ENCODE data around the gene GMDS. TPM values are rescaled to one million over a fixed set of nuclear protein-coding genes. Genes with fewer than 3 reads are reported as not detected.

GMDS gene
- total and polyA plus RNA-seq, 2 donors (not counting 1 experiment from before 2014, with no cell fraction given) = 11.5 to 16.4 TPM

DNA sequence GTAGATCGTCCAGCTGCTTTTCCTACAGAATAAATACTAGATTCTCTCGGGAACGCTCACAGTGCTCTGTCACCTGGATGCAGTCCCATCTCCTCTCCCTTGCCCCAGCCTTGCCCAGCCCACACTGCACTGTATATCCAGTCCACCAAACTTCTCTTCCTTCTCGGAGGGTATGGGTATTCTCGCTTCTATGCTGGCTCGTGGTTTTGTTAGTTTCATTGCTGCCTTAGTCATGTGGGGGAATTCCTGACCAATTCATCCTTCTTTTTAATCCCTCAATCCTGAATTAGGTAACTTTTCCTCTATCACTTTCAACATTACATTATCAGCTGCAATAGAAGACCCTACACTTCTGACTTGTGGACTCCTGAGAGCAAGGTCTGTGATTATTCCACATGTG lies 252.4 kb downstream of the GMDS start:
- intact Hi-C loops (cut with micrococcal nuclease) = no loop called here
- no peak overlapping the region for H3K4me2 ChIP-seq (replicated peaks; ENCODE audit: low read depth, low read length, poor library complexity, severe bottlenecking)
- DNase-seq (no peak), ATAC-seq (ENCODE audit: low read depth) (no peak)
- no peaks in the 10 kb centered on the region for H3K36me3 ChIP-seq (replicated peaks in 1 of 2; ENCODE audit: control extremely low read depth in 1 of 2, control insufficient read depth in 1 of 2, extremely low read depth in 1 of 2, insufficient read depth in 2 of 2, low read length in 1 of 2)
- no peaks in the 10 kb centered on the region for H4K20me1 ChIP-seq (ENCODE audit: control insufficient read depth, insufficient read depth, low read length, poor library complexity, severe bottlenecking)
- H3K4me3 ChIP-seq (ENCODE audit: control extremely low read depth in 1 of 5, extremely low read depth in 1 of 5, insufficient read depth in 1 of 5, low read depth in 2 of 5, low read length in 4 of 5) = no peak overlapping the region
- no peak overlapping the region for H3K9ac ChIP-seq (ENCODE audit: low read length)
- H3K4me1 ChIP-seq (ENCODE audit: control insufficient read depth in 2 of 2, insufficient read depth in 2 of 2, low read length in 2 of 2) = no peaks in the 10 kb centered on the region
- H3K79me2 ChIP-seq (ENCODE audit: control insufficient read depth, insufficient read depth, low read length) = no peaks in the 10 kb centered on the region
- H3K9me3 ChIP-seq (ENCODE audit: control extremely low read depth in 1 of 3, control insufficient read depth in 2 of 3, insufficient read depth in 1 of 3, low read length in 2 of 3) = peaks cover 0 to 5% (median 0%) of the 10 kb centered on the region in 3 donors
- H3K27ac Mint-ChIP-seq = no peak overlapping the region
- POLR2A ChIA-PET = no interaction called here
- no peak overlapping the region for H3K27ac ChIP-seq (ENCODE audit: low read length in 2 of 2)
- H3K27me3 Mint-ChIP-seq = no peaks in the 10 kb centered on the region
- 95% methylated on average over 3 of the region's 6 CpGs for WGBS (ENCODE audit: insufficient coverage)
- no peaks in the 10 kb centered on the region for H3K9me3 Mint-ChIP-seq (ENCODE audit: insufficient read depth)
- no peaks in the 10 kb centered on the region for H3K27me3 ChIP-seq (replicated peaks in 1 of 4; ENCODE audit: control extremely low read depth in 1 of 4, control insufficient read depth in 3 of 4, insufficient read depth in 4 of 4, low read length in 3 of 4)
- H3K4me1 Mint-ChIP-seq = no peaks in the 10 kb centered on the region
- no peak overlapping the region for H2AFZ ChIP-seq (ENCODE audit: insufficient read depth, low read depth, low read length, poor library complexity, severe bottlenecking)
- TF ChIP-seq EZH2 (IDR thresholded peaks at IDR 0.05; ENCODE audit: borderline replicate concordance, insufficient read depth, low read depth, low read length, poor library complexity, severe bottlenecking) (no peak), CTCF (IDR thresholded peaks at IDR 0.05) (no peak)
- CTCF ChIA-PET = no interaction called here
- no peak overlapping the region for H3K4me3 Mint-ChIP-seq

- no peak for ATAC-seq (ENCODE audit: low read depth)
- Histone ChIP-seq H3K4me2 (replicated peaks; ENCODE audit: low read depth, low read length, poor library complexity, severe bottlenecking) (no peak overlapping the region), H3K36me3 (replicated peaks in 1 of 2; ENCODE audit: control extremely low read depth in 1 of 2, control insufficient read depth in 1 of 2, extremely low read depth in 1 of 2, insufficient read depth in 2 of 2, low read length in 1 of 2) (no peaks in the 10 kb centered on the region), H3K79me2 (ENCODE audit: control insufficient read depth, insufficient read depth, low read length) (no peaks in the 10 kb centered on the region), H3K9me3 (ENCODE audit: control extremely low read depth in 1 of 3, control insufficient read depth in 2 of 3, insufficient read depth in 1 of 3, low read length in 2 of 3) (no peaks in the 10 kb centered on the region), H3K9ac (ENCODE audit: low read length) (no peak overlapping the region), H3K27ac (ENCODE audit: low read length in 2 of 2) (no peak overlapping the region), H4K20me1 (ENCODE audit: control insufficient read depth, insufficient read depth, low read length, poor library complexity, severe bottlenecking) (no peaks in the 10 kb centered on the region), H3K4me3 (ENCODE audit: control extremely low read depth in 1 of 5, extremely low read depth in 1 of 5, insufficient read depth in 1 of 5, low read depth in 2 of 5, low read length in 4 of 5) (no peak overlapping the region), H2AFZ (ENCODE audit: insufficient read depth, low read depth, low read length, poor library complexity, severe bottlenecking) (no peak overlapping the region), H3K27me3 (replicated peaks in 1 of 4; ENCODE audit: control extremely low read depth in 1 of 4, control insufficient read depth in 3 of 4, insufficient read depth in 4 of 4, low read length in 3 of 4) (no peaks in the 10 kb centered on the region), H3K4me1 (ENCODE audit: control insufficient read depth in 2 of 2, insufficient read depth in 2 of 2, low read length in 2 of 2) (no peaks in the 10 kb centered on the region)
- H3K9me3 Mint-ChIP-seq (ENCODE audit: insufficient read depth) = no peaks in the 10 kb centered on the region
- DNase-seq = no peak
- no peak overlapping the region for H3K27ac Mint-ChIP-seq
- CTCF ChIA-PET = no interaction called here
- no peaks in the 10 kb centered on the region for H3K4me1 Mint-ChIP-seq
- H3K4me3 Mint-ChIP-seq = no peak overlapping the region
- WGBS (ENCODE audit: insufficient coverage) = 97% methylated on average over 6 of the region's 6 CpGs
- TF ChIP-seq CTCF (IDR thresholded peaks at IDR 0.05) (no peak), EZH2 (IDR thresholded peaks at IDR 0.05; ENCODE audit: borderline replicate concordance, insufficient read depth, low read depth, low read length, poor library complexity, severe bottlenecking) (no peak)
- no peaks in the 10 kb centered on the region for H3K27me3 Mint-ChIP-seq
- POLR2A ChIA-PET = no interaction called here
- intact Hi-C loops (cut with micrococcal nuclease) = no loop called here
Observed at GRCh38 chr6:1991332-1991878, 254.0 kb downstream of the GMDS start.
